ENCODE measurements around the gene RAD51.

- TF ChIP-seq TAF1 (IDR thresholded peaks at IDR 0.05; ENCODE audit: low read depth, low read length) = no peak
- TF ChIP-seq POLR2AphosphoS5 (IDR thresholded peaks at IDR 0.05; ENCODE audit: low read depth, low read length) = no peak
- TF ChIP-seq POLR2A (IDR thresholded peaks at IDR 0.05; ENCODE audit: low read depth, low read length) = no peak
- TF ChIP-seq SPI1 (IDR thresholded peaks at IDR 0.05; ENCODE audit: low read depth, low read length) = no peak
- TF ChIP-seq POU2F2 (IDR thresholded peaks at IDR 0.05; ENCODE audit: low read depth, low read length) = no peak
- no peak for TF ChIP-seq PAX5 (IDR thresholded peaks at IDR 0.05; ENCODE audit: insufficient read depth, low read length, severe bottlenecking)
These were observed 71.3 kb downstream of the RAD51 start for GRCh38 chr15:40766194-40766815.

Measured in GM12891 (cell line).